ENCODE results near the gene DDX50. TPM values are rescaled to one million over a fixed set of nuclear protein-coding genes. Genes with fewer than 3 reads are reported as not detected.

The DDX50 gene
- total RNA-seq (2022; extraction: Qiagen RNA extraction): 31.7 to 43.4 TPM (median 35.3 TPM) in 5 replicates

GRCh38 chr10:68901105-68901927 lies at the start of gene DDX50:
Gene DDX50 (plus strand): TSS chr10:68901315. CDS start chr10:68901385, 70 bp downstream.

GRCh38 chr10:68955832-68956532 lies 54.9 kb downstream of the DDX50 start, which contains the start of gene DDX21:
Gene DDX21 (plus strand): TSS chr10:68956170. CDS start chr10:68956226, 56 bp downstream.

GRCh38 chr10:68988530-68989316 lies 87.6 kb downstream of the DDX50 start, which contains the start of gene KIFBP:
Gene KIFBP (plus strand): TSS chr10:68988803. CDS start chr10:68988833, 30 bp downstream.

Other genes with a start within 250 kb of the DDX50 start
- gene CCAR1, start 180.1 kb upstream of the DDX50 start, total RNA-seq (2022; extraction: Qiagen RNA extraction): 57.3 to 72.1 TPM (median 60.8 TPM) in 5 replicates
- 0.53 to 0.82 TPM (median 0.70 TPM) in 5 replicates for gene STOX1, start 73.8 kb upstream of the DDX50 start, total RNA-seq (2022; extraction: Qiagen RNA extraction)
- gene DDX21, start 54.9 kb downstream of the DDX50 start, total RNA-seq (2022; extraction: Qiagen RNA extraction): 110 to 183 TPM (median 127 TPM) in 5 replicates
- gene KIFBP, start 87.5 kb downstream of the DDX50 start, total RNA-seq (2022; extraction: Qiagen RNA extraction): 37.7 to 53.1 TPM (median 45.7 TPM) in 5 replicates
- 91.0 to 135 TPM (median 98.2 TPM) in 5 replicates for gene SRGN, start 186.8 kb downstream of the DDX50 start, total RNA-seq (2022; extraction: Qiagen RNA extraction)
- gene VPS26A, start 222.9 kb downstream of the DDX50 start, total RNA-seq (2022; extraction: Qiagen RNA extraction): 48.1 to 78.8 TPM (median 50.0 TPM) in 5 replicates